NCI-H187 (cell line): ENCODE measurements around the gene RNF181.
"Not testable (repeated sequence)": the region's sequence is repeated elsewhere in the genome, so short reads cannot be mapped to it uniquely, and the experiment has no call there.

Experiments
- DNase-seq, 2 experiments: peaks; one replicate each; lab custom pipeline; 2025; lab: John Stamatoyannopoulos, UW

The RNF181 gene

DNA sequence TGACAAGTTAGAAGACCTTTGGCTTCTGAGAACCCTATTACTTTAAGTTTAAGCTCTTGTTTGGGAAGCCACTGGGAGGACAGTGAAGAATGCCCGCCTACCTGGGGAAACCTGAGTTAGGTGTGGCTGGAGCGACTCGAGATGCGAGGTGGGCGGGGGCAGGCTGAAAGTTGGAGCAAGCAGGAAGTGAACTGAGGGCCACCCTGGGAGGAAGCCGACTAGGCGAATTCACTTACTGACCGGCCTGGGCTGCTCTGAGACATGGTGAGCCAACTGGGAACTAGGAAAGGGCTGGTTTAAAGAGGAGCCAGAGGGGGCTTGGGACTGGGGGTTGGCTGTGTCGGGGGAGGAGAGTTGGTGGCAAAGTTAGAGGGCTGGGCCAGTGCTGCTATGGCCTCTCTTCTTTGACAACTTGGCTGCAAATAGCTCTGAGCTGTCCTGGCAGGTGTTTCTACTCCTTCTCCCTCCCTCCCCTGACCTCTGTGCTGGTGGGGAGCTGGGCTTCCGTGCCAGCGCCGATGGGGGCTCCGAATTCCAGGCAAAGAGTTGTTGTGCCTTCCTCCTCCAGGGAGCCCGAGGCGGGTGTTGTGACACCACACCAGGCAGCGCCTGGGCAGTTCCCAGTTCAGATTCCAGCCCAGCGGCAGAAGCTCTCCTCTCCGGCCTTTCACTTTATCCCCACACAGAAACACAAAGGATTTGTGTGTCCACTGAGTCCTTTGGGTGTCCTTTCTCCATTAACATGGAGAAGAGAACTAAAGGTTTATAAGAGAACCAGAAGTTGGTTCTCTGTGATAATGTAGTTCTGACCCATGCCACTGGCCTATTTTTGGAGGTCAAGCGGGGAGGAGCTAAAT lies 17.9 kb upstream of the RNF181 start, which contains the start of gene VAMP8:
TSS of gene VAMP8 (plus strand) at position 201 of the 857 bp plus-strand sequence. CDS start at position 262, 61 bp downstream.
- DNase-seq, result no peak

DNA sequence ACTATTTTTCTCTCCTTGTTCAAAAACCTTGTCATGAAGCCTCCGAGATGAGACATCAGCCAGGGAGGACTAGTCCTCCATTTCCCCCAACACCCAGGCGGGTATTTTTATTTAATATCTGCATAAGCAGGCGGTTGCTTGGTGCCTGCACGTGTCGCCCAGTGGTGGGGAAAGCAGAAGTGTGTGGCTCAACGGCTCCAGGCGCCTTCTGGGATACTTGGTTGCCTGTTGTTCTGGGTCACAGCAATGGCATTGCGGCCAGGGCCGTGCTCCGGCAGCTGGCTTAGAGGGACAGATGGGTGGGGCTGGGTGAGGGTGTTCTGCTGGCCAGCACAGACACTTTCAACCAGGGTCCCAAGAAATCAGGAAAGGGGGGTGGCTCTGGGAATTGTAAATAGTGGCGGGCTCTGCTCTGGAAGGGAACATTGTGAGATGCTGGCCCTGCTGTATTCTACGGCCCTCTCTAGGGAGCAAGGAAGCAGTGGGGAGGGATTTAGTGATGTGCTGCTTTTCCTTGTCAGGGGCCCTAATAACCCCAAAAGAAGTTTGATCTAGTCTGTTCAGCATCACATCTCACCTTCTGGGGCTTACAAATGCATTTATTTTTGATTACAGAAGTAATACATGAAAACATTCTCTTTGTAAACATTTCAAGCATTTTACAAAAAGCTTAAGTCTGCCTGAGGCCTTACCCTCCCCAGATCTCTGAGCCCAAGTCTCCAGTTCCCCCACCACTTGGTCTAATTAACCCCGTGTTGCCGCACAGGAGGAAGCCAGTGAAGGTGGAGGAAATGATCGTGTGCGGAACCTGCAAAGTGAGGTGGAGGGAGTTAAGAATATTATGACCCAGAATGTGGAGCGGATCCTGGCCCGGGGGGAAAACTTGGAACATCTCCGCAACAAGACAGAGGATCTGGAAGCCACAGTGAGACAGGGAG lies 17.0 kb upstream of the RNF181 start:
- DNase-seq, result no peak

DNA sequence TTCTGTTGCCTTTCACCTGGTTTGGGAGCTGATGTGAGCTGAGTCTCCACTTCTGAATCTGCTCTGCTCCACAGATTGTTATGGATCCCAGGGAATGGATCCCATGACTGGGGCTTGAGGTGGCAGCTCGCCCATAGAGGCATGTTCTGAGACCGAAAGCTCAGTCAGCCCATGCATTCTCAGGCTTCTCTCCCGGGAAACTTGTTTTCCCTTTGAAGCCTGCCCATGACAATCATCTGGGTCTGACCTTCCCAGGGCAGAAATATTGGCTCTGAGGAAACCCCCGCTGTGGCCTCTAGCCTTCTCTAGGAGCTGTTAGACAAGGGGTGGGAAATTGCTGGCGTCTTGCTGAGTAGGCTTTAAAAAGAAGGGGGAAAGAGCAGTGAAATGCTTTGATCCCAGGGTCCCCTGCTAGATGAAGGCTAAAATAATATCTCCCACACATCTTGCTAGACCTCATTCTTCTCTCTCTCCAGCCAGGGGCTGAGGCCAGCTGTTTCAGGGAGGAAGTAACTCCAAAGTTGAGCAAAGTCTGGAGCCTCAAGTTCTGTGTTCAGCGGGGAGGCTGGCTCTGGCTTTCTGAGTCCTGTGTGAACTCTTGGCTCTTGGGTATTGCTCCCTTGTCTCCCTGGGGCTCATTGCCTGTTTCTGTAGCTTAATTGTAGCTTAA lies 16.1 kb upstream of the RNF181 start:
- no peak for DNase-seq

GRCh38 chr2:85580206-85580605 lies 15.3 kb upstream of the RNF181 start:
- no peak for DNase-seq

DNA sequence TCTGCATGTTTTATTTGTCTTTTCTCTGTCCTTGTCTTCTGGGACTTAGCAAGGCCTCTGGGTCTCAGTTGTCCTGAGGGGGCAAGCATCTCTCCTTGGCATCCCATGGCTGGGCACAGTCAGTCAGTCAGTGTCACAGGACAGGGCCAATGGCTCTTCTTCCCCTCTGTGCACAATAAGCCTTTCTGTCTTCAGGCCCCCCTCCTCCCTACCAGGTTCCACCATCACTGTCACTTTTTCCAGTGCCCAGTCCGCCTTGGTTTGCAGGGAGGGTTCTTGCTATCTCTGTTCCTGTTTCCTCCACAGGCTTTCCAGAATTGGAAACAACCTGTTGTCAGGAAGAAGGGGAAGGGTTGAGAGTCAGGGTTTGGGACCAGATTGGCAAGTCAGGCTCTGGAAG lies 13.1 kb upstream of the RNF181 start:
- no peak for DNase-seq

GRCh38 chr2:85583667-85584353 lies 11.7 kb upstream of the RNF181 start:
- DNase-seq, result no peak

- no peak for DNase-seq
Observed at GRCh38 chr2:85584354-85584856, 11.1 kb upstream of the RNF181 start, which contains the start of gene VAMP5. VAMP5 (plus strand) TSS chr2:85584431; CDS start chr2:85584491, 60 bp downstream.

DNA sequence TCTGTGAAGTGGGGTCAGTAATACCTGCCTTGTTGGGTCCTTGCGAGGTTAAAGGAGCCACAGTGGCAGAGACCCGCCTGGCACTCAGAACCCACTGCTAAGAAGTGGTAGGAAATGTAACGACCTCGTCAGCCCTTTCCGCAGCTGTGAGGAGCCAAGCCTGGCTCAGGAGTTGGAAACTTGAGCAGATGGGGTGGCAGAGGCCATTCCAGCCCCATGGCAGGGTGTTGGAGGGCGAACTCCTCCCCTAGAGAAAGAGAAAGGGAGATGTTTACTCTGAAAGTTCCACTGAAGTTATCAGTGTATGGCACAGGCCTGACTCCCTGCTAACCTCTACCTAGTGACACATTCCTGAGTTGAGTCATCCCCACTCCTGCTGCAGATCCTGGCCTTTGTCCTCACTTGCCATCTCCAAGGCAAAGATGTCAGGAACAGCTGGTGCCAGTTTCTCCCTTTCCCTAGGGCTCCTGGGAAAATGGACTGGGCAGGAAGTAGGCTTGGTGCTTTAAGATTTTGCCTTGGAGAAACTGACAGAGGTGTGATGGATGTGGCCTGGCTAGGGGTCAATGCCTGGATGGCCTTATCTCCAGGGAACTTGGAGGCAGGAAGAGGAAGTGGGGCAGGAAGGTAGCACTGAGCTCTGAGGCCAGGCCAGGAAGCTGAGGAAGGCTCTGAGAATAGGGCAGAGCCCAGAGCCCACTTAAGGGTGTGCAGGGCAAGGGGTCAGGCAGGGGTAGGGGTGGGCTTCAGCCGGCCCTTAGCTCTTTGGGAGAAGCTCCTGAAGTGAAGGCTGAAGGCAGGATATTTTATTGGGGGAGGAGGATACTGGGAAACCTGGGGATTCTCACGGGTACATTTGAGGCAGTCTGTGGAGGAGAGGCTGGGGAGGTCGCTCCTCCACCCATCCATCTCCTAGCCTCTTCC lies 10.4 kb upstream of the RNF181 start:
- no peak for DNase-seq

- no peak for DNase-seq
Observed at GRCh38 chr2:85585781-85586105, 9.8 kb upstream of the RNF181 start.

DNA sequence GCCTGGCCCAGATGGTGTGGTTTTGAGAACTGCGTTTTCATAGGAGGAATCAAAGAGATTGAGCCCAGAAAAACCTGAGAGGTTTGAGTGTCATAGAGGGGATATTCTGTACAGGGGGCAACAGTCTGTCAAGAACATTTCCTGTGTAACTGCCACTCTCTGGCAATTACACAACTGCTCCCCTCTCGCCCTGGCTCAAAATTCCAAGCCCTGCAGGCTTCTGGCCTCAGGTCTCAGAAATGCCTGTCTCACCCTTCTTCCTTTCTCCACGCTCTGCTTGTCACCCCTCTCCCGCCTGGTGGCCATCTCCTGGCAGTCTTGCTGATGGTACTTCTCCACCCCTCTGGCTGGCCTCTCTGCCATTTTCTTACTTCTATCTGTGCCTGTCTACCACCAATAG lies 7.3 kb upstream of the RNF181 start:
- no peak for DNase-seq

DNA sequence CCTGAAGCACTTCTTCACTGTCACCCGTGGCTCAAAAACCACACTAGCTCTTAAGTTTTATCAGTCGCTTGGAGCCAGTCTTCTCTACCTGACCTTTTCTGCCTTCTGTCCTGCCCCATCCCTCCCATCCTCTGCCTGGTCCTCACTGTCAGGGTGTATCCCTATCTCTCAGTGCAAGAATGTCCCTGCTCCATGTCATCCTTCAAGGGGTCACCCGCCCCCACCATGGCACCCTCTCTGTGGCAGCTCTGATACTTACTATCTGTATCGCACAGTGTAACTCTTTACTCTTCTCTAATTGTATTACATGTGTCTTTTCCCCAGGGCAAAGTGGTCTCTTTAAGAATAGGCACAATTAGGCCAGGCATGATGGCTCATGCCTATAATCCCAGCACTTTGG lies 6.9 kb upstream of the RNF181 start:
- DNase-seq, result no peak

DNA sequence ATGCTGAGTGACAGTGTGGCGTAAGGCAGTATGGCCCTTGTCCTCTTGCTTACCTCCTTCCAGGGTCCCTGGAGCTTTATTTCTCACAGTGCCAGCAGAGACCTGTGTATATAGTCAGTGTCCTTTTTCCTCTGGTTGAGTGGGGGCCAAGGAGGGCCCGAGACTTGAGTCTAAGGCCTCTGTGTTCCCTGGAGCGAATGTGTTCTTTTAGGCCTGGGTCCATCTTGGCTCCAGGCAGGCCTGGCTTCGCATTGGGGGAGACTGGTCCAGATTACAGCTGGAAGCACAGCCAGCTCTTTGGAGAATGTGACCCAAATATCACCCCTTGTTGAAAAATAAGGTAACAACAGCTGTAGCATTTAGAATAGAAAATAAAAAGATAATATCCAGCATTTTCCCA lies 6.4 kb upstream of the RNF181 start:
- no peak for DNase-seq

- DNase-seq, result no peak
Observed at GRCh38 chr2:85589982-85590791, 5.4 kb upstream of the RNF181 start.

DNA sequence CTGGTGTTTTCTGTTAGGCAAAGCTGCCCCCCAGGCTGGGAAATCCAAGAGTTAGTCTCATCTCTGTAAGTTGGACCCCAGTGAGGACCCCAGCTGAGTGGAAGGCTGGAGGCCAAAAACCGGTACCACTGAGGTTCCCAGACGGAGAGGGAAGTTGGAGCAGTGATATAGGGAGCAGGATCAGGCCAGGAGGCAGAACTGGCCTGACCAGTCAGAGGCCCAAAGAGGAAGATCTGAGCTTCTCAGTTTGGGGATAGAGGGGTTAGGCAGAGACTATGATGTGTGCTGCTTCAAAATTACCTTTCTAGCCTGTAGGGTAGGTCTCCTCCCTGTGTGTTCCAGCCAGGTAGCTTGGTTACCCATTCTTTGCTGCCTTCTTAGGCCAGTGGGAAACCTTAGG lies 4.6 kb upstream of the RNF181 start:
- no peak for DNase-seq

- no peak for DNase-seq
Observed at GRCh38 chr2:85591563-85591962, 4.0 kb upstream of the RNF181 start.

DNA sequence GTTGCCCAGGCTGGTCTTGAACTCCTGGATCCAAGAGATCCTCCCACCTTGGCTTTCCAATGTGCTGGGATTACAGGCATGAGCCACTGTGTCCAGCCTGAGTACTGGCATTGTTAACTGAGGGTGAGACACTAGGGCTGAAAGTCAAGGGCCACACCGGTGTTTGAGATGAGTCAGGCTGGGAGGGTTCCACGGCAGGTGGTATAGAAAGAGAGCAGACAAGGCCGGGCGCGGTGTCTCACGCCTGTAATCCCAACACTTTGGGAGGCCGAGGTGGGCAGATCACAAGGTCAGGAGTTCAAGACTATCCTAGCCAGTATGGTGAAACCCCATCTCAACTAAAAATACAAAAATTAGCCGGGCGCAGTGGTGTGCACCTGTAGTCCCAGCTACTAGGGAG lies 3.2 kb upstream of the RNF181 start:
- DNase-seq, result not testable (repeated sequence)

DNA sequence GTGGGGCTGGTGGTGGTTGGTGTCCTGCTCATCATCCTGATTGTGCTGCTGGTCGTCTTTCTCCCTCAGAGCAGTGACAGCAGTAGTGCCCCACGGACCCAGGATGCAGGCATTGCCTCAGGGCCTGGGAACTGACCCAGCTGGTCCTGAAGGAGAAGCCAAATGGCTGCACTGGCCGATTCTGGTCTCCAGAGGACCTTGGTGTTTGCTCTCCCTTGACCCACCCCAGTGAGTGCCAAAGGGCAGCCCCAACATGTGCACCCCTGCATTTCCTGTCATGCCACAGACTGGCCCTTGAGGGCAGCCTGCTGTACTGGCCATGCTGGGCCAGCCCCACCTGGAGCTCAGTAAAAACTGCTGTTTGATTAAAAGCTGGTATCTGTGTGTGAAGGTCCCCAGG lies 2.5 kb upstream of the RNF181 start:
- DNase-seq, result no peak

DNA sequence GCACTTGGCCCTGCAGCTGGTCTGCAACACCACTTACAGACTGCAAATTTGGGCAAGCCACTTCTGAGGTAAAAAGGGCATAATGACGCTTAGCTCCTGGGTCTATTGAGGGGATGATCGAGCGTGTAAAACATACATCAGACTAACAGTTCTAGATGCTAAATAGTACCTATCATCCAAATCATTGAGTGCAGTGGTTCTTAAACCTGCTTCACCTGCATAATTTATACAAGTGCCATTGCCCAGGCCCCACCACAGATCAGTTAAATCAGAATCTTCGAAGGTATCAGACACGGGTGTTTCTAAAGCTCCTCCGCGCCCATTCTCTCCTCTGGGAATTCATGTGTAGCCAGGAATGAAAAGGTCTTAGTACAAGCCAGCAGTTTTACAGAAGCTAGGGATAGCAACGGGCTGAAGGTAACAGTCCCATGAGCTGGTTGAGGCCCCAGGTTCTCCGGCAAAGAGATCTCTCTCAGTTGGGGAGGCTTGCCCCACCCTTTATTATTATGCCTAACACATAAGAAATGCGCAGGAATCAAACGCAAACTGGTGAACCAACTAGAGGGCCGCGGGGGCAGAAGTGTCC lies 737 bp upstream of the RNF181 start:
- DNase-seq, result no peak

DNA sequence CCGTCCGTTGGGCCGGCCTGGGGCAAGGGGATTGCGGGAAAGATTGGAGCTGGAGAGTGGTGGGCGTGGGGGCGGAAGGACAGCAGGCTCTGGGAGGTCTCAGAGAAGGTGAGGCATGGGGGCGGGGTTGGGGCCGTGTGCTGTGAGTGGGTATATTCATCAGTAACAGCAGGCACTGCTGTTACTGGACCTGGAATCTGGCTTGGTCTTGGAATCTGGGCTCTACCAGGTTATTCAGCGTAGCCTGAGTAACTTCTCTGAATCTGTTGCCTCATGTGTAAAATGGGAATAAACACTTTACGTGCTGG lies 435 bp downstream of the RNF181 start:
- DNase-seq, result no peak
